GM18505 (cell line): ENCODE data around the gene MLLT6.

Experiments used
- ATAC-seq: cut with Tn5 transposase; IDR thresholded peaks from one replicate; pipeline ENCODE4 v1.9.1; 2021; ENCODE audit not compliant: unreplicated experiment
- POLR2A ChIP-seq: IDR thresholded peaks from 4 replicates; pipeline ENCODE4 v1.6.1; 2011; ENCODE audit warnings: borderline replicate concordance; ENCODE audit not compliant: insufficient read depth, insufficient read length; ENCODE audit errors: extremely low read depth

Gene MLLT6

DNA sequence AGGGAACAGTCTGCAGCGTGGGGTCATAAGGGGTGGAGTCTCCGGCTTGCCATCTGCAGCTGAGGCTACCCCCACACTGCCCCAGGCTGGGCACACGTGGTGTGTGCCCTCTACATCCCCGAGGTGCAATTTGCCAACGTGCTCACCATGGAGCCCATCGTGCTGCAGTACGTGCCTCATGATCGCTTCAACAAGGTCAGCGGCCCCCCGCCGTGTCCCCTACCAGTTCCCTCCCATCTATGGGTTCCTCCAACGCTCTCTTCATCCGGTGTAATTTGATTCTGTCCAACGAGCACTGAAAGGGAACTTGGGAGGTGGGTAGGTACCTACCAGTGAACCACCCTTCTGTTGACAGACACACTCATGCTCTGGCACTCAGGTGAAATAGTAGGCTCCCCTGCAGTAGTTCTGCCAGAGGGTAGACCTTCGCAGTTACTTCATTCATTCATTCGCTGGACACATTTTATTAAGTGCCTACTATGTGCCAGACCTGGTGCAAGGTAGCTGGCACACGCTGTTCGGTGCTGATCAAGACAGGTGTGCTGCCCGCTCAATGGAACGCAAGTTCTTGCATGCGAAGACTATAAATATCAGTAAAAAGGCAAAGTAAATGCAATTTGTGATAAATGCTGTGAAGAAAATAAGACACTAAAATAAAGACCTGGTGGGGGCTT is 2.7 kb downstream of the MLLT6 start:
- ATAC-seq: no peak
- no peak for TF ChIP-seq POLR2A

- no peak for ATAC-seq
- TF ChIP-seq POLR2A: no peak
Measured at GRCh38 chr17:38709104-38709820, 4.2 kb downstream of the MLLT6 start.

DNA sequence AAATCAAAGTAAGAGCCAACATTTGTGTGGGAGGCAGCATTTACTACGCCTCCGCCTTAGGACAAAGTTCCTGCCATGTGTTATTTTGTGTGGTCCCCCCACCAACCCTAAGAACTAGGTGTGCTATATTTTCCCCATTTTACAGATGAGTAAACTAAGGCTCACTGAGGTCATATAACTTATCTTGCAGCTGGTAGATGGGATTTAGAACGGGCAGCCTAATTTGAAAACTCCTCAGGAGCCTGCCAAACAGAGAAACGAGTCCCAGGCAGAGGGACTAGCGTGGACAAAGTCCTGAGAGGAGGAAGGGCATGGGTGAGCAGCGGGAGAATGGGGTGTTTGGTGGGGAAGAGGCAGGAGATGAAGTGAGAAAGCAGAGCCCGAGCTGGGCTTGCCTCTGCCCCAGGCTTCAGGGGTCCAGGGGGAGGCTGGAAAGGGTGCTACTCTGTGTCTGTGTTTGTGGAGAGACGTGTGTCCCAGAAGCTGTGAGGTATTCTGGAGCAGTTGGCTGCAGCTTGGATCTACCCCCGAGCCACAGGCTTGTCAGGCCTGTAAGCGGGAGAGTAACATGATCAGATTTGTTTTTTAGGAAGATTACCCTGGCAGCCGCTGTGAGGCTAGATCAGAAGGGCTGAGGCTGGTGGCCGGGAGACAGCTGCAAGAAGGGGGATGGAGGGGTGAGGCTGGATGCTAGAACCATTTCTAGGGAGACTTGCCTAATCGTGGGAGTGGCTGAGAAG is 5.0 kb downstream of the MLLT6 start:
- ATAC-seq: no peak
- TF ChIP-seq POLR2A: no peak

DNA sequence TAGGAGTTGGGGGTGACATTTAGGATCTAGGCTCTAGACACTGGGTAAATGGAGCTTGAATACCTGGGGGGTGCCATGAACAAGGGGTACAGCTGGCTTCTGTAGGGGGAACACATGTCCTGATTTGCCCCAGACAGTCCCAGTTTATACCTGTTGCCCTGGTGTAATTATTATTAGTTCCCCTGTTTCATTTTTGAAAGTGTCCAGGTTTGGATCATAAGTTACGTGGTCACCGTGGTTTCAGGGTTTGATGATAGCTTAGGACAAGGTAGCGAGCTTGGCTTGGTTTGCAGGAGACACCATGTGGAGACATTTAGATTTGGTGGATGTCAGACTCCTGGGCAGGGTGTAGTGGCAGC is 5.5 kb downstream of the MLLT6 start:
- TF ChIP-seq POLR2A: no peak
- ATAC-seq: no peak

DNA sequence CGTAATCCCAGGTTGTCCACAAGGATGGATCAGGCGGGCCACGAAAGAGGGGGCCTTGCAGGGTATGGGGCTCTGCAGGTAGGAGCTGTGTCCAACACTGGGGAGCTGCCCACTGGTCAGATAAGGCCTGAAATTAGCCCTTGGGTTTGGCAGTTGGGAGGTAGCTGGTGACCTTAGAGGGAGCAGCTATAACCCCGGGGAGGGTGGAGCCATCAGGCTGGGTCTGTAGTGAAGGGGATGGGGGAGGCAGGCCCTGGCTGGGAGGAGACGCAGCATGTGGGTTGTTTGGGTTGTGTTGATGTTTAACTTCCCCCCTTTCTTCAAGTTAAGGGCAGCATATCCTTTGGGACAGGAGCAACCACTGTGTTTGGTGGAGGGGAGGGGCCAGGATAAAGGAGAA is 5.9 kb downstream of the MLLT6 start:
- no peak for TF ChIP-seq POLR2A
- ATAC-seq: no peak

DNA sequence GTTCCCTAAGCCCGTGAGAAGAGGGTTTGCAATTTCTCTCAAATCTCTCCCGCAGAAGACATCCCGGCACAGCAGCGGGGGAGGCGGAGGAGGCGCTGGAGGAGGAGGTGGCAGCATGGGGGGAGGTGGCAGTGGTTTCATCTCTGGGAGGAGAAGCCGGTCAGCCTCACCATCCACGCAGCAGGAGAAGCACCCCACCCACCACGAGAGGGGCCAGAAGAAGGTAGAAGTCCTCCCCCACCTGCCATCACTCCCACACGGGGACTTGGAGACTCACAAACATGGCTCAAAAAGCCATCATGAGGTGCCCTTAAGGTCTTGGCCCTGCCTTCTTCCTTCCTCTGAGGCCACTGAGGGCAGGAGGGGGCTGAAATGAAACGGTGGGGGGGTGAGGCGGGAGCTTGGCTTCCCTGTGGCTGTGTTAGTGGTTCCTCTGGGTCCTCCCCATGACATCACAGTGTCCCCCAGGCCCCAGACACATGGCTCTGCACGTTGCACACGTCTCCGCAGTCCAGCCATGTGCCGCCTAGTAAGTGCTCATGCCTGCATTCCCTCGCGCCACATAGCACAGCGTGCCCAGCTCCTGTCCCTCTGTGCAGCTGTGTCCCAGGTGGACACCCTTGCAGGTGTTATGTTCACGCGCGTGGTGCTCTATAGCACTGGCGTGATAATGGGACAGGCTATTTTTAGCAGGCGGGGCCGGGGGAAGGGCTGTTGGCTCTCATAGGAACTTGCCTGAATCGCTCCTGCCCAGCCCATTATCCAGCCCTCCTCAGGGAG is 6.9 kb downstream of the MLLT6 start:
- ATAC-seq: no peak
- TF ChIP-seq POLR2A: no peak

- no peak for TF ChIP-seq POLR2A
- ATAC-seq: no peak
Measured at GRCh38 chr17:38712593-38712992, 7.5 kb downstream of the MLLT6 start.

GRCh38 chr17:38713456-38714075 is 8.5 kb downstream of the MLLT6 start:
- no peak for TF ChIP-seq POLR2A

DNA sequence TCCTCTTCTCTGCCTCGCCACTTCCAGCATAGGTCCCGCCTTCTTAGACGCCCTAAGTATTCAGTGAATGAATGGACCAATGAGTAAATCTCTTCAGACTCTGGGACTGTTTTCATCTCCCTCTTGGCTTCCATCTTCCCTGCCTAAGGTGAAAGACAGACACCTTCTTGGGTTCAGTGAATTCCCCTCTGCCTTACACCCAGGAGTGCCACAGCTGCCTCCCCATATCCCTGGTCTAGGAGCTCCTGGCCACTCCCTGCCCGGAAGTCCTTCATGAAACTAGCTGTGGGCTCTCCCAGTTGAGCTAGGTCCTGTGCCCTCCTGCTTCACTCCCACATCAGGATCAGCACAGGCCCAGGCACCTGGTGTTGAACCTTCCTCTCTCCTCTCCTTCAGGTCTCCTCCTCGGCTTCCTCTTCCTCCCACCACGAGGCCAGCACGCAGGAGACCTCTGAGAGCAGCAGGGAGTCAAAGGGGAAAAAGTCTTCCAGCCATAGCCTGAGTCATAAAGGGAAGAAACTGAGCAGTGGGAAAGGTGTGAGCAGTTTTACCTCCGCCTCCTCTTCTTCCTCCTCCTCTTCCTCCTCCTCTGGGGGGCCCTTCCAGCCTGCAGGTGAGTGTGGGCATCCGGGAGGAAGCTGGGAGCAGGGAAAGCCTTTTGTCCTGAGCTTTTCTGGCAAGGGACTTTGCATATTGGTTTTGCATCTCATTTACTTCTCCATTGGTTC is 10.3 kb downstream of the MLLT6 start:
- ATAC-seq: no peak
- TF ChIP-seq POLR2A: no peak

More at GRCh38 chr17:38713456-38714075, 8.5 kb downstream of the MLLT6 start:
- ATAC-seq: no peak

DNA sequence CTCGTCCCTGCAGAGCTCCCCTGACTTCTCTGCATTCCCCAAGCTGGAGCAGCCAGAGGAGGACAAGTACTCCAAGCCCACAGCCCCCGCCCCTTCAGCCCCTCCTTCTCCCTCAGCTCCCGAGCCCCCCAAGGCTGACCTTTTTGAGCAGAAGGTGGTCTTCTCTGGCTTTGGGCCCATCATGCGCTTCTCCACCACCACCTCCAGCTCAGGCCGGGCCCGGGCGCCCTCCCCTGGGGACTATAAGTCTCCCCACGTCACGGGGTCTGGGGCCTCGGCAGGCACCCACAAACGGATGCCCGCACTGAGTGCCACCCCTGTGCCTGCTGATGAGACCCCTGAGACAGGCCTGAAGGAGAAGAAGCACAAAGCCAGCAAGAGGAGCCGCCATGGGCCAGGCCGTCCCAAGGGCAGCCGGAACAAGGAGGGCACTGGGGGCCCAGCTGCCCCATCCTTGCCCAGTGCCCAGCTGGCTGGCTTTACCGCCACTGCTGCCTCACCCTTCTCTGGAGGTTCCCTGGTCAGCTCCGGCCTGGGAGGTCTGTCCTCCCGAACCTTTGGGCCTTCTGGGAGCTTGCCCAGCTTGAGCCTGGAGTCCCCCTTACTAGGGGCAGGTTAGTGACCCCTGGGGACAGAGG is 11.4 kb downstream of the MLLT6 start:
- TF ChIP-seq POLR2A: no peak
- ATAC-seq: no peak

DNA sequence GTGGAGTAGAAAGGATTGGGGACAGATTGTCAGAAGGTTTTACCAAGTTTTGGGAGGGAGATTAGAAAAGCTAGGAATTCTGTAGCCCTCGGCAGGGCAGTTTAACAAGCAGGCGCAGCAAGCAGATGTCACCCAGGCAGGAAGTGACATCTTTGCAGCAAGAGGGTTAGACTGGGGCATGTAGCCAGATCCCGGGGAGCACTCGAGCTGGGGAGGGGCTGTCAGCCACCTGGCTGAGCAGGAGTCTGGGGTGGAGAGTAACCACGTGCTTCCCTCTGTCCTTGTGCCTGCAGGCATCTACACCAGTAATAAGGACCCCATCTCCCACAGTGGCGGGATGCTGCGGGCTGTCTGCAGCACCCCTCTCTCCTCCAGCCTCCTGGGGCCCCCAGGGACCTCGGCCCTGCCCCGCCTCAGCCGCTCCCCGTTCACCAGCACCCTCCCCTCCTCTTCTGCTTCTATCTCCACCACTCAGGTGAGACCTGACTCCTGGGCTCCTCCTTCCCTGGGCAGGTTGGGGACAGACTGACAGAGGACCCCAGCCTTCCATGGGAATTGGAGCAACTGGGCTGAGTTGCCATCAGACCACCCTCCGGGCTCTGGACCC is 12.2 kb downstream of the MLLT6 start:
- no peak for TF ChIP-seq POLR2A
- no peak for ATAC-seq
